ENCODE data around the gene HEPN1. TPM values are rescaled to one million over a fixed set of nuclear protein-coding genes. Genes with fewer than 3 reads are reported as not detected.

Gene HEPN1
- total and polyA plus RNA-seq, 2 of the 8 experiments (the other 6 are each of a cell fraction or from before 2014, with no cell fraction given), result not detected

DNA sequence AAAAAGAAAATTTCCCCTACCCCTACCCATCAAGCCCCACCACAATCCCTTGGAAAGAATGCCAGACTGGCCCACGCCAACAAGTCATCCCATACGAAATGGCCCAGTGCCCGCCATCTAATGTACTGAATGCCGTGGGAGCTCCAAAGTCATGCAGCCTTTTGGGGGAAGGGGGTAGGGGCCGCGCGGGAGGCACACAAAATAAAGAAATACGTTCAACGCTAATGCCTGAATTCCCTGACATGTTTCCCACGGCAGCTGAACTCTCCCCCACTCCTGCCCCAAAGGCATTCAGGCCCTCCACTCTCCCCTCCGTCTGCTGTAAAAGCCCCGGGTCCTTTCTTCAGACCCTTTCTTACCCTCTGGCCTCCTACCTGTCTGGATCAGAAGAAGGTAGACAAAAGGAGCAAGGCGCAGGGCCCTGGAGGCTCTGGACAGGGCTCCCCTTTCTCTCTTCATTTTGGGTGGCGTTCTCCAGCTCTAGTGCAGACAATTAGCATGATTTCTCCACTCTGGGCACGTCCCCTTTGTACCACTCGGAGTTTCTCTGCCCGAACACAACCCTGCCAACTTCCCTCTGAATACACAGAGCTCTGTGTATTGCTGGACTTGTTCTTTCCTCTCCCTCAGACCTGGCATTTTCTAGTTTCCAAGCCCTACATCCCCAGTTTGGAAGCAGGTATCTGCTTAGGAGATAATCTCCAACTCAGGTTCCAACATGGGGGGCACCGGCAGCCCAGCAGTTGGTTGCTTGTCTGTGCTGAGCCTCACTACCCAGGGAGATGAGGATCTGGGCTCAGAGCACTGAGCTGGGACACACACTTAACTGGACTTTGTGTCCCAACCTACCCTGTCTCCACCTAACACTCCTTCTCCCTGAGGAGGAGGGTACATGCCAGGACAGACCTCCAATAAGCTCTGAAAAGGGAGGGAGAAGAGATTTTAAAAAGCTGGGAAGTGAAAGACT, 16.8 kb downstream of the HEPN1 start, which contains the start of gene HEPACAM (continued):
- TF ChIP-seq, protein P1, sequence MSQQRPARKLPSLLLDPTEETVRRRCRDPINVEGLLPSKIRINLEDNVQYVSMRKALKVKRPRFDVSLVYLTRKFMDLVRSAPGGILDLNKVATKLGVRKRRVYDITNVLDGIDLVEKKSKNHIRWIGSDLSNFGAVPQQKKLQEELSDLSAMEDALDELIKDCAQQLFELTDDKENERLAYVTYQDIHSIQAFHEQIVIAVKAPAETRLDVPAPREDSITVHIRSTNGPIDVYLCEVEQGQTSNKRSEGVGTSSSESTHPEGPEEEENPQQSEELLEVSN (IDR thresholded peaks at IDR 0.05), result no peak
